Activated CD4-positive, alpha-beta memory T cell treated with anti-CD3 and anti-CD28 coated beads, Interleukin-2, amount 10 ng/mL, durations not matched to agents 7 days and 5 days (primary cell): Measurements from ENCODE around the gene MYO9B. TPM values are rescaled to one million over a fixed set of nuclear protein-coding genes. Genes with fewer than 3 reads are reported as not detected.
"Not testable (repeated sequence)": the region's sequence is repeated elsewhere in the genome, so short reads cannot be mapped to it uniquely, and the experiment has no call there.

Source experiments
- CTCF ChIA-PET: fragments of 350-600 bp; sonication (Branson Sonifier 250); formaldehyde crosslinking; loops from one replicate; lab custom pipeline; 2021; ENCODE audit warnings: antibody characterized with exemption, inconsistent platforms; lab: Charles Lee
- POLR2A ChIA-PET: fragments of 350-600 bp; sonication (Branson Sonifier 250); formaldehyde crosslinking; loops from one replicate; lab custom pipeline; 2021; ENCODE audit warnings: antibody characterized with exemption; lab: Charles Lee
- DNase-seq: peaks from one replicate; pipeline ENCODE4 v3.0.0-alpha.2; 2020
- H3K27ac Mint-ChIP-seq: one replicate; pipeline ENCODE4 v1.8.0; 2021; ENCODE audit warnings: mild to moderate bottlenecking, mixed read lengths
- H3K27me3 Mint-ChIP-seq: one replicate; pipeline ENCODE4 v1.8.0; 2021; ENCODE audit warnings: mixed read lengths
- H3K36me3 Mint-ChIP-seq: one replicate; pipeline ENCODE4 v1.8.0; 2021; ENCODE audit warnings: low read depth, mixed read lengths
- H3K4me1 Mint-ChIP-seq: one replicate; pipeline ENCODE4 v1.8.0; 2021; ENCODE audit warnings: mixed read lengths
- H3K4me3 Mint-ChIP-seq: one replicate; pipeline ENCODE4 v1.8.0; 2021; ENCODE audit warnings: mild to moderate bottlenecking, mixed read lengths
- H3K9me3 Mint-ChIP-seq: one replicate; pipeline ENCODE4 v1.8.0; 2021; ENCODE audit warnings: mixed read lengths
- total RNA-seq, 2 experiments: library from RNA; stranded (reverse); gene quantifications; one replicate each; pipeline ENCODE4 v1.2.3, GENCODE V29; 2021

MYO9B gene
- total RNA-seq, 2 experiments from 2014 or later: 190 to 203 TPM

- no peak for DNase-seq
- Mint-ChIP-seq H3K27me3 (no peaks in the 10 kb centered on the region), H3K27ac (no peak overlapping the region), H3K36me3 (peaks cover 41% of the 10 kb centered on the region), H3K4me3 (no peak overlapping the region), H3K9me3 (no peaks in the 10 kb centered on the region), H3K4me1 (peaks cover 52% of the 10 kb centered on the region)
- ChIA-PET CTCF (no interaction called here), POLR2A (no interaction called here)
Measured at GRCh38 chr19:17081672-17082630, 6.4 kb downstream of the MYO9B start.

DNA sequence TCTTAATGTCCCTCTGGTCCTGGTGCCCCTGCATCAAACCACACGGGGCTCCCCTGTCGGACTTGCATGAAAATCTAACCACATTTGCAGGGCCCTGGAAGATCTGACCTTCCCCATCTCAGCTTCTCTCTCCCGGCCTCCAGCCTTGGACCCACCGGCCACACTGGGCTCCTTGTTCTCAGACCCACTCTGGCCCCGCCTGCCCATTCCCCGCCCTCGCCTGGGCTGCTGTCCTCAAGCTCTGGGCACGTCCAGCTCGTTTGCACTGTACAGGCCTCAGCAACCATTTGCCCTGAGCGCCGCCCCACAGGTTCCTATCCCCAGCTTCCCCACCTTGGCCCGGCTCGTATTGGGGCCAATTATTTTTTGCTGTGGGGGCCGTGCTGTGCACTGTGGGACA lies 10.5 kb downstream of the MYO9B start:
- ChIA-PET CTCF (no interaction called here), POLR2A (interaction anchor here (2.0 kb wide), 1 partner anchor 10 kb away, joined by 9 read pairs; the partner anchor contains the start of genes HAUS8 and MYO9B)
- Mint-ChIP-seq H3K27me3 (no peaks in the 10 kb centered on the region), H3K4me1 (peaks cover 44% of the 10 kb centered on the region), H3K4me3 (no peak overlapping the region), H3K9me3 (no peaks in the 10 kb centered on the region), H3K36me3 (peaks cover 43% of the 10 kb centered on the region), H3K27ac (no peak overlapping the region)
- no peak for DNase-seq

DNA sequence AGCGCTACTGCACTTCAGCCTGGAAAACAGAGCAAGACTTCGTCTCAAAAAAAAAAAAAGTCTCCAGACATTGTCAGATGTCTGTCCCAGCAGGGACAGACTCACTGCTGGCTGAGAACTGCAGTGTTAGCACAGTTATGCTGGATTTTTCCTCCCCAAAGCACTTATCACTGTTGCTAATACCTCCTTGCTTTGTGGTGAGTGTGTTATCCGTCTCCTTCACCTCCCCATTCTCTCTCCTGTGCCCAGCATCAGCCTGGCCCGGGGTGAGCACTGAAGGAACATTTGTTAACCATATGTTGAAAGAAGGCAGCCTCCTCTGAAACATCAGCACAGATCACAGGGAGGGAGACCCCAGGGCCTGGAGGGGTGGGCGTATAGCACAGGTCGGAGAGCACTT lies 11.3 kb downstream of the MYO9B start:
- POLR2A ChIA-PET: interaction anchor here (1.7 to 2.0 kb wide), 2 partner anchors 9 to 11 kb away, joined by 4 to 9 read pairs; partner anchors contain the start of genes HAUS8 and MYO9B
- CTCF ChIA-PET: no interaction called here
- H3K9me3 Mint-ChIP-seq: no peaks in the 10 kb centered on the region
- peaks cover 41% of the 10 kb centered on the region for H3K36me3 Mint-ChIP-seq
- no peak for DNase-seq
- H3K27ac Mint-ChIP-seq: no peak overlapping the region
- peaks cover 44% of the 10 kb centered on the region for H3K4me1 Mint-ChIP-seq
- H3K27me3 Mint-ChIP-seq: no peaks in the 10 kb centered on the region
- H3K4me3 Mint-ChIP-seq: no peak overlapping the region

DNA sequence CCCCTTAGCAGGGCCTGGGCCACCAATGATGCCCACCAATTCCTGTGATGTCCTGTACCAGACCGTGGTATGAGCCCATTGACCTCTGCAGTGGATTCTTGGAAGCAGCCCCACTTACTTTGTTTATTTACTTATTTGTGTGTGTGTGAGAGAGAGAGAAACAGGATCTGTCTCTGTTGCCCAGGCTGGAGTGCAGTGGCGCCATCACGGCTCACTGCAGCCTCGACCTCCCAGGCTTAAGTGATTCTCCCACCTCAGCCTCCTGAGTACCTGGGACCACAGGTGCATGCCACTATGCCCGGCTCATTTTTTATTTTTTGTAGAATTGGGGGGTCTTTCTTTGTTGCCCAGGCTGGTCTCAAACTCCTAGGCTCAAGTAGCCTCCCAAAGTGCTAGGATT lies 13.0 kb downstream of the MYO9B start:
- Mint-ChIP-seq H3K4me1 (peaks cover 31% of the 10 kb centered on the region), H3K27ac (no peak overlapping the region), H3K36me3 (peaks cover 34% of the 10 kb centered on the region), H3K27me3 (no peaks in the 10 kb centered on the region), H3K4me3 (no peak overlapping the region), H3K9me3 (no peaks in the 10 kb centered on the region)
- ChIA-PET CTCF (no interaction called here), POLR2A (interaction anchor here (1.7 kb wide), 1 partner anchor 10 kb away, joined by 4 read pairs; no protein-coding TSS in a partner anchor)
- no peak for DNase-seq

- H3K27ac Mint-ChIP-seq: peak overlapping the region; percentile 12
- H3K4me1 Mint-ChIP-seq: peaks cover 31% of the 10 kb centered on the region
- ChIA-PET CTCF (interaction anchor here (0.5 to 1.1 kb wide), 3 partner anchors 11 to 547 kb away, joined by 3 to 4 read pairs (median 3); no protein-coding TSS in a partner anchor), POLR2A (no interaction called here)
- DNase-seq: peak; percentile 26
- H3K36me3 Mint-ChIP-seq: peaks cover 33% of the 10 kb centered on the region
- H3K9me3 Mint-ChIP-seq: no peaks in the 10 kb centered on the region
- H3K4me3 Mint-ChIP-seq: no peak overlapping the region
- no peaks in the 10 kb centered on the region for H3K27me3 Mint-ChIP-seq
Measured at GRCh38 chr19:17090583-17090982, 15.0 kb downstream of the MYO9B start.

GRCh38 chr19:17091758-17092333 lies 16.3 kb downstream of the MYO9B start:
- no peak overlapping the region for H3K4me3 Mint-ChIP-seq
- H3K4me1 Mint-ChIP-seq: peaks cover 31% of the 10 kb centered on the region
- DNase-seq: no peak
- peaks cover 29% of the 10 kb centered on the region for H3K36me3 Mint-ChIP-seq
- H3K9me3 Mint-ChIP-seq: no peaks in the 10 kb centered on the region
- CTCF ChIA-PET: interaction anchor here (1.1 kb wide), 1 partner anchor 12 kb away, joined by 3 read pairs; no protein-coding TSS in a partner anchor
- H3K27me3 Mint-ChIP-seq: no peaks in the 10 kb centered on the region
- H3K27ac Mint-ChIP-seq: no peak overlapping the region
- POLR2A ChIA-PET: no interaction called here

DNA sequence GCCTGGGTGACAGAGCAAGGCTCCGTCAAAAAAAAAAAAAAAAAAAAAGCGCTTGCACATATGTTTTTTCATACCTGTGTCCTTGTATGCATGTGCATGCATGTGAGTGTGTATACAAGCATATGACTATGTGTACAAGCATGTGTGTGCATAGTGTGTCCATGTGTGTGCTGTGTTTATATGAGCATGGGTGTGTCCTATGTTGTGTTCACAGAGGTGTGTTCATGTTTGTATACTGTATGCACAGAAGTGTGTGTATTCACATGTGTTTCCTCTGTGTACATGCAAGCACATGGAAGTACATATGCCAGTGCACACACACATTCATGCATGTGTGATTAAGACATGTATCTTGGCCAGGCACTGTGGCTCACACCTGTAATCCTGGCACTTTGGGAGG lies 17.1 kb downstream of the MYO9B start:
- Mint-ChIP-seq H3K9me3 (no peaks in the 10 kb centered on the region), H3K36me3 (peaks cover 23% of the 10 kb centered on the region), H3K4me3 (no peak overlapping the region), H3K27ac (no peak overlapping the region), H3K27me3 (no peaks in the 10 kb centered on the region), H3K4me1 (peaks cover 33% of the 10 kb centered on the region)
- CTCF ChIA-PET: no interaction called here
- POLR2A ChIA-PET: no interaction called here
- no peak for DNase-seq

- CTCF ChIA-PET, H3K27me3 Mint-ChIP-seq, H3K9me3 Mint-ChIP-seq, H3K4me3 Mint-ChIP-seq, DNase-seq, H3K27ac Mint-ChIP-seq: not testable (repeated sequence)
- peaks cover 24% of the 10 kb centered on the region for H3K4me1 Mint-ChIP-seq
- POLR2A ChIA-PET: interaction anchor here (1.5 to 2.0 kb wide), 2 partner anchors 20 to 89 kb away, joined by 5 to 6 read pairs; no protein-coding TSS in a partner anchor
- H3K36me3 Mint-ChIP-seq: peaks cover 28% of the 10 kb centered on the region
Measured at GRCh38 chr19:17094694-17095093, 19.1 kb downstream of the MYO9B start.

DNA sequence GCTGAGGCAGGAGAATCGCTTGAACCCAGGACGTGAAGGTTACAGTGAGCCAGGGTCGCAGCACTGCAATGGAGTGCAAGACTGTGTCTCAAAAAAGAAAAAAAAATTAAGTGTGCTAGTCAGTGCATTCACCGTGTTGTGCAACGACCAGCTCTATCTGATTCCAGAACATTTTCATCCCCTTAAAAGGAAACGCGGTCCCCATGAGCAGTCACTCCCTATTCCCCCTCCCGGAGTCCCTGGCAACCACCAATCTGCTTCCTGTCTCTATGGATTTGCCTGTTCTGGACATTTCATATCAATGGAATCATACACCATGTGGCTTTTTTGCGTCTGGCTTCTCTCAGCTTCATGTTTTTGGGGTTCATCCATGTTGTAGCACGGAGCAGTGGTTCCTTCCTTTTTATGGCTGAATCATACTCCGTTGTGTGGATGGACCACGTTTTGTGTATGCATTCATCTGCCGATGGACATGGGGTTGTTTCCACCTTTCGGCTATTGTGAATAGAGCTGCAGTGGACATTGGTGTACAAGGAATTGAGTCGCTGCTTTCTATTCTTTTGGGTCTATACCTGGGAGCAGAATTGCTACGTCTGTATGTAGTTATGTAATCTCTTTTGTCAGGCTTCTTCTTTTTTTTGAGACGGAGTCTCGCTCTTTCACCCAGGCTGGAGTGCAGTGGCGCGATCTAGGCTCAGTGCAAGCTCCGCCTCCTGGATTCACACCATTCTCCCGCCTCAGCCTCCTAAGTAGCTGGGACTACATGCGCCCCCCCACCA lies 19.8 kb downstream of the MYO9B start:
- ChIA-PET CTCF (no interaction called here), POLR2A (interaction anchor here (1.5 to 2.0 kb wide), 2 partner anchors 21 to 88 kb away, joined by 5 to 6 read pairs; no protein-coding TSS in a partner anchor)
- H3K9me3 Mint-ChIP-seq: no peaks in the 10 kb centered on the region

GRCh38 chr19:17097593-17098126 lies 22.1 kb downstream of the MYO9B start:
- Mint-ChIP-seq H3K4me1 (peaks cover 17% of the 10 kb centered on the region), H3K36me3 (peaks cover 40% of the 10 kb centered on the region), H3K9me3 (no peaks in the 10 kb centered on the region), H3K27me3 (no peaks in the 10 kb centered on the region), H3K27ac (no peak overlapping the region), H3K4me3 (no peak overlapping the region)
- ChIA-PET CTCF (interaction anchor here (0.7 kb wide), 1 partner anchor 279 kb away, joined by 4 read pairs; no protein-coding TSS in a partner anchor), POLR2A (no interaction called here)
- no peak for DNase-seq

More for the DNA sequence above, 19.8 kb downstream of the MYO9B start:
- Mint-ChIP-seq H3K4me3 (no peak overlapping the region), H3K27me3 (no peaks in the 10 kb centered on the region), H3K4me1 (peaks cover 20% of the 10 kb centered on the region), H3K27ac (no peak overlapping the region), H3K36me3 (peaks cover 25% of the 10 kb centered on the region)
- DNase-seq: no peak

- no peak overlapping the region for H3K4me3 Mint-ChIP-seq
- no peaks in the 10 kb centered on the region for H3K27me3 Mint-ChIP-seq
- H3K27ac Mint-ChIP-seq: no peak overlapping the region
- H3K36me3 Mint-ChIP-seq: peaks cover 46% of the 10 kb centered on the region
- H3K4me1 Mint-ChIP-seq: peaks cover 20% of the 10 kb centered on the region
- ChIA-PET CTCF (interaction anchor here (0.7 kb wide), 1 partner anchor 280 kb away, joined by 4 read pairs; no protein-coding TSS in a partner anchor), POLR2A (no interaction called here)
- no peaks in the 10 kb centered on the region for H3K9me3 Mint-ChIP-seq
- no peak for DNase-seq
Measured at GRCh38 chr19:17098326-17098725, 22.7 kb downstream of the MYO9B start.
